GM15510 (cell line): ENCODE measurements around the gene ISL2.

Source experiments
- POLR2A ChIP-seq: IDR thresholded peaks from 3 replicates; pipeline ENCODE4 v1.6.1; 2011; ENCODE audit warnings: borderline replicate concordance; ENCODE audit not compliant: insufficient read length; ENCODE audit errors: extremely low read depth

The ISL2 gene

DNA sequence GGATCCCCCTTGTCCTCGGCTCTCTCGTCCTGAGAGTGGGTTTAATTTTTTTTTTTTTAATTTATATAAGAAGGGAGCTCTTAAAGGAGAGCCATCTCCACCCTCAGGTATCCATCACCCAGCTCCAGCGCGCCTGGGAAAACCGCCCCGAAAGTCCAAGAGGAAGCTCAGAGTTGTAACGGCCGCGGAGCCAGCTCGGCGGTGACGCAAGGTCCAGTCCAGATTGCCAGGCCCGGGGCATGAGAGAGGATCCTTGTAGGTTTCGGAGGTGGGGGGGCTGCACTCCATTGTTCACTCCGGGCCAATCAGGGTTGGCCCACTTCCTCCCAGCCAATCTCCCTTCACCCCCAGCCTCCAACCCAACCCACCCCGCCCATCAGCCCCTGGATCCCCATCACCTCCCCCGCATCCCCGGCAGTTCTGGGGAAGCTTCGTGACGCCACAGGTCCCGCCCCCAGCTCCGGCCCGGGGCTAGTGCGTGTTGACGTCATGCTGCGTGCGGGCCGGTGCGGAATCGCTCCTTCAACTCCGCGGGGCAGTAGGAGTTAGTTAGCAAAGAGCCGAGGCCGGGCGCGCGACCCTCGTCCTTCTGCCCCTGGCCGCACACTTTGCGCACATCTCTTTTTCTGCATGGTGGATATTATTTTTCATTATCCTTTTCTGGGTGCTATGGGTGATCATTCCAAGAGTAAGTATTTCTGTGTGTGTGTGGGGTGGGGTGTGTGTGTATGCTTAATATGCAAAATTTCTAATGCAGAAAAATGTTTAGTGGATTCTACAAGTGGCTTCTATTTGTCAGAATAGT, at the start of gene ISL2:
Gene ISL2, plus strand, starts transcription at position 520 of the 805 bp plus-strand sequence. Its CDS starts 111 bp downstream, at position 631.
- peak; percentile 78 for TF ChIP-seq POLR2A

DNA sequence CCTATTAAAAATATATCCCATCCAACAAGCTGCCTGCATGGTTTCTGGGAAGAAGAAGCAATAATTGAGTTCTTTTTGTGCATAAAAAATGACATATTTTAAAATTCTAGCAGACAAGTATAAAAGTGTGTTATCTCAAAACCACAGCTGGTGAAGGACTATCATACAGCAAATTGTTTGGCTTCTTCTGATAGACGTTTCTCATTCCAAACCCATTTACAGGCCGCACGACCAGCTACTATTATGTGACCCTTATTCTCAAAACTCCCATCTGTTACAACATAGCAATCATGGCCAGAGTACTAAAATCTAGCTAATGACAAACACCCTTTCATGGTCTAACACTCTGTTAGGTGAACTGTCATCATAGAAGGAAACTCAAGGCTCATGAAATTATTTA, 47.0 kb upstream of the ISL2 start:
- TF ChIP-seq POLR2A, result no peak

DNA sequence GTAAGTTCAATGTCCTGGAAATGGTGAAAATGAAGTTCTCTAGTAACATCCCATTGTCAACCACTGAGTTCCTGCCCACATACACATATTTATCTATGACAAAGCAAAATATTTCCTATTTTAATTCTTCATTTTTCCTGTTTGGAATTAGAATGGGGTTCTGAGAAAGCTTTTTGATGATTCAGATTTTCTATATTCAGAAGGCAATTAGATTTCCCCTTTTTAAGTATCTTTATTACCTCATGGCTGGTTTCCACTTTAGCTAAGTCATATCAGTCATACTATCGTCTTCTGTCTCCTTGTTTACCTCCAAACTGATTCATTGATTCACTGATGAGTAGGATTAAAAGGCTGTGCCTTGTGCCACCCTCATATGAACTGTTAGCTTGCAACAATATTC, 43.2 kb upstream of the ISL2 start:
- TF ChIP-seq POLR2A, result no peak

DNA sequence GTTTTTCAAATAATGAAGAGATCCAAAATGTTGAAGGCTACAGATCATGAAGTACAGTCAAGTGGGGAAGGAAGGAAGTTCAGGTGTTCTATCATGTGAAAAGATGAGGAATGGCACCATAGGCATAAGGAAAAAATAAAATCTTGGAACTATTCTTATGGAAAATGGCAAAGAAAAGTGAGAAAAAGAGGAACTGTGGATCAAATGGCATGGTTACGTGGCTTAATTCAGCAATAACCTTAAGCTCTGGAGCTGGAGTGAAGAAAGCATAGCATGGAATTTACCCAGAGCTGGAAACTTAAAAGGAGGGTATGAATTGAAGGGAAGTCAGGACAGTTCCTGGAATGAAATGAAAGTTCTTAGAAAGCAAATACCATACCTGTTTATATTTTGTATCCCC, 39.7 kb upstream of the ISL2 start:
- no peak for TF ChIP-seq POLR2A

DNA sequence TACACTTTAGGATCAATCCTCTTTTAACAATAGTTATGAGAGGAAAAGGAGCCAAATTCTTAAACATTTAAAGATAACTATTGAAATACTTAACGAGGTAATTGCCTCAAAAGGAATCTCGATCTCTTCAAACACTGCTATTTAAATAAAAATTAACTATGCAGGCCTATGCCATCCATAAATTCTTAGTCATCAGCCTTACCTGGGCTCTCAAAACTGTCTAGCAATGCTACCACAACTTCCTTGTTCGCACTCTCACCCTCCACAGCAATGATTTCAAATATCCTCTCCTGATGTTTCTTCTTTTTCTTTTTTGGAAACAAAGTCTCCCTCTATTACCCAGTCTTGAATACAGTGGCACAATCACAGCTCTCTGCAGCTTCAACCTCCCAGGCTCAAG, 37.6 kb upstream of the ISL2 start:
- TF ChIP-seq POLR2A, result no peak

DNA sequence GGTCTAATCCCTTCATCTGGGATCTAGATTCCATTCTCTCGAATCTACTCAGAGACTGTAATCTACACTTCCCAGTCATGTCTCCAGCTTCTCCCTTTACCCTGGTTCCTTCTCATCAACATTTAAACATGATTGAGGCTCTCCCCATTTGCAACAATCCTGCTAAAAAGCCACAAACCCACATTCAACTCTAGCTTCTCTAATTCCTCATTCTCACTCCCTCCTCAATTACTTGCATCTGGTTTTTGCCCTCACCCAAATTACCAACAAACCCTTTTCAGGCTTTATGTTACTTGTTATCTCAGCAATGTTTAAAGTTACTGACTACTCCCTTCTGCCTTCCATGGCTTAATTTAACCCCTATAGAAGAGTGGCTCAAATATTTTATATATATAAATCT, 36.8 kb upstream of the ISL2 start:
- TF ChIP-seq POLR2A, result no peak

DNA sequence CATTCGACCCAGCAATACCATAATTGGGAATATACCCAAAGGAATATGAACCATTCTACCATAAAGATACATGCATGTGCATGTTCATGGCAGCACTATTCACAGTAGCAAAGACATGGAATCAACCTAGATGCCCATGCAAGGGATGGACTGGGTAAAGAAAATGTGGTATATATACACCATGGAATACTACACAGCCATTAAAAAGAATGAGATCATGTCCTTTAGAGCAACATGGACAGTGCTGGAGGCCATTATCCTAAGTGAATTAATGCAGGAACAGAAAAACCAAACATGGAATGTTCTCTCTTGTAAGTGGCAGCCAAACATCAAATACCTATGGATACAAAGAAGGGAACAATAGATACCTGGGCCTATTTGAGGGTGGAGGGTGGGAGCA, 32.7 kb upstream of the ISL2 start:
- no peak for TF ChIP-seq POLR2A

DNA sequence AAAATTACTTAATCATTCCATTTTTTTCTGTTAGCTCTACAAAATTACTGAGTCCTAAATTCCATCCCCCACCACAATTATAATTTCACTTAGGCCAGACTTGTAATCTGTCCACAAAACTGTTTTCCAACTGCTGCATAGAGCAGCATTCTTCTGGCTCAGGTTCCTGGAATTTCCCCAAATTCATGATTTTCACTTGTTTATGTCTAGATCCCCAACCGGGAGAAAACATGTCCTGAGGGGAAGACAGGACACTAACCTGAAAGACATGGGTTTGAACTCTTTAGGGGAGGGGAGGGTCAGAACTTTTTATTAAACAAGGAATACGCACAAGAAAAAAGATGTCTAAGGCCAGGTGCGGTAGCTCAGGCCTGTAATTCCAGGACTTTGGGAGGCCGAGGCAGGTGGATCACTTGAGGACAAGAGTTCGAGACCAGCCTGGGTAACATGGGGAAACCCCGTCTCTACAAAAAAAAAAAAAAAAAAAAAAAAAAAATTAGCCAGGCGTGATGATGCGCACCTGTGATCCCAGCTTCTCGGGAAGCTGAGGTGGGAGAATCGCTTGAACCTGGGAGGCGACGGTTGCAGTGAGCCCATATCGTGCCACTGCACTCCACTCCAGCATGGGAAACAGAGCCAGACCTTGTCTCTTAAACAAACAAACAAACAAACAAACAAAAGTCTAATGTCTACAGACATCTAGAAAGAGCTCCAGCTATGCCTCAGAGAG, 26.8 kb upstream of the ISL2 start:
- TF ChIP-seq POLR2A, result no peak

DNA sequence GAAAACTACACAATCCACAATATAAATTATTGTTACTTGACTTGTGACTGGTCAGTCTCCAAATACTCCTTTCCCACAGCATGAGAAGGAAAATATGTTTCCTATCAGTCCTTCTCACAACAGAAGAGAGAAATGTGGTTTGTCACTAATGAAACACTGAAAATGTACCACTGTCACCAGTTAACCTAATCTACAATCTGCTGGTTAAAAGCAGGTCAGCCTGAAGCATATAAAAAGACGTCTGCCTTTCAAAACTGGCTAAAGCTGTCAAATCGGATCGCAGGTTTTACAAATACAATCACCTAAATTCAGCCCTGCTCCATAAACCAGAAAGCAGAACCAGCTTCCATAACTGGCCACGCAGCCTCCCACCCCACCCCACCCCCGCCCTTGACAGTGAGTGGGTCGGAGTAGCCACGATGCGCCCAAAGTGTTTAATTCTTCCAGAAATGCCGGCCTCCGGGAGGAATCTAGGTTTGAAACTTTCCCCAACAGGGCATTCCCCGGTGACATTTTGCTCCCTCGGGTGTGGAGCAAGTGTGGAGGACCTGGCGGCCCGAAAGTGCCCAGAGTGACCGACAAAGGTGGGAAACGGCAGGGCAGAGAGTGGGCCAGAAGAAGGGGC, 26.0 kb upstream of the ISL2 start:
- TF ChIP-seq POLR2A, result no peak

DNA sequence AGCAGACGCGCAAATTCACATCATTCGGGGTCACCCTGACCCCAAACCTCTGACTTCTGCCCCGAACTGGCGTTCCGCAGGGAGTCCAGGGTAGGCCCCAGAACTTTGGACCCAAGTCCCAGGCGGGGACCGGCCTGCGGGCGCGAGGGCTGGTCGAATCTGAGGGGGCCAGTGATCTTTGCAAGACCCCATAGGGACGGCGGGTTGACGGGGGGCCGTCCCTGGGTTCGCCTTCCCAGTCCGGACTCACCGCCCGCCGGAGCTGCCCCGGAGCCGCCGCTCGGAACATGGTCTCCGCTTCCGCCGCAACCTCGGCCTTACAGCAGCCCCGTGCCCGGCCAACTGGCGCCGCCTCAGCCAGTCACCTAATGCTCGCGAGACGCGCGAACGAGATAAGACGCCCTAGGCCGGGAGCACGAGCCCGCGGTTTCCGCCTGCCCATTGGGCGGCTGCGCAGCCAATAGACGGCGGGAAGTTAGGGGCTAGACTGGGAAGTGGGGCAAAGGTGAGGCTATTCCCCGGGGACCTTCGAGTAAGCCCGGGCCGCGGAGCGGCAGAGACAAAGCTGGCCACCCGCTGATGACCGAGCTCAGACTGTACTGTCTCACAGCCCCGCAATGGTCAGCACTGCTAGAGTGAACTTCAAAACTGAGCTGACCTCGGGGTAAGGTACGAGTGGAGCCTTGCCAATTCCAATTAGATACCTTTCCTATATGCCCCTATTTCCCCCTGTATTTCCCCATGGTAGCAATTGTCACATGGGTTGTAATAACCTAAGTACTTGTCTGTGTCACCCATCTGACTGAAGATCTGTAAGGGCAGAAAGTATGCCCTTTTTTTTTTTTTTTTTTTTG, 25.2 kb upstream of the ISL2 start, which contains the start of gene ETFA:
Gene ETFA, minus strand, starts transcription at position 370 of the 854 bp plus-strand sequence. Its CDS starts 81 bp downstream, at position 289.
- TF ChIP-seq POLR2A, result peak; percentile 97

DNA sequence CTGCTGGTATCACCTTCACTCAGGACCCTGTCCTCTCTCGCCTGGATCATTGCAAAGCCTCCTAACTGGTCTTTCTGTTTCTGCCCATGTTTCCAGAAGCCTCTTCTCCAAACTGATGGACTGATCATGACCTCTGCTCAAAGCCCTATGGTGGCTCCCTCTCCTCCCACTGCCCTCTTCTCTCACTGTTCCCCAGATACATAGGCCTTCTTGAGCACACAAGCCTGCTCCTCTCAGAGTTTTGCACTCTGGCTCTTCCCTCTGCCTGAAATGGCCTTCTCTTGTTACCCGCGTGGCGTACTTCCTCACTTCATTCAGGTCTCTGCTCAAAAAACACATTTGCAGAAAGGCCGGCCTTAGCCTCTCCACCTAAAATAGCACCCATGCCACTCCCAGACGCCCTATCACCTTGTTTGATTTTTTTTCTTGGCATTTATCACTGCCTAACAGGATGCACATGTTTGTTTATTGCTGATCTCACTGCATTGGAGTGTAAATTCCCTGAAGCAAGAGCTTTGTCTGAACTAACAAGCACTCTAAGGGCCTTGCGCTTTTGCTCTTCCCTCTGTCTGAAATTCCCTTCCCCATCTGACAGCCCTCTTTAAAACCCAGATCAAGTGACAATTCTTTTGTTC, 23.9 kb upstream of the ISL2 start:
- no peak for TF ChIP-seq POLR2A

DNA sequence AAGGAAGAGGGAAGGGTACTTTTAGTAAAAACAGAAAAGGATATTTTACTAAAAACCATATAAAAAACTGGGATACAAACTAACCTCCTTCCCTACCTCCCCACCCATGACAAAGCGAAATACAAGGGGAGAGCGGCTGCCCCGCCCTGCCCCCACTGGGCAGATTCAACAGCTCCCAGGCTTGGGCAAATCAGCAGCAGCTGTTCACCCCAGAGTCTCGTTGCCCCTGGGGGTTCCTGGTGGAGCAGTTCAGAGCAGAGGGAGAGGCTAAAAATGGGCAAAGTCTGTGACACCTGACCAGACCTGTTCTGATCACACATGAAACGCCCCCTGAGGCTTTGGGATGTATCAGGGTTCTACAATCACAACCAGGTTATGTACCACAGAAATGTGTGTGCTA, 22.8 kb upstream of the ISL2 start:
- no peak for TF ChIP-seq POLR2A

DNA sequence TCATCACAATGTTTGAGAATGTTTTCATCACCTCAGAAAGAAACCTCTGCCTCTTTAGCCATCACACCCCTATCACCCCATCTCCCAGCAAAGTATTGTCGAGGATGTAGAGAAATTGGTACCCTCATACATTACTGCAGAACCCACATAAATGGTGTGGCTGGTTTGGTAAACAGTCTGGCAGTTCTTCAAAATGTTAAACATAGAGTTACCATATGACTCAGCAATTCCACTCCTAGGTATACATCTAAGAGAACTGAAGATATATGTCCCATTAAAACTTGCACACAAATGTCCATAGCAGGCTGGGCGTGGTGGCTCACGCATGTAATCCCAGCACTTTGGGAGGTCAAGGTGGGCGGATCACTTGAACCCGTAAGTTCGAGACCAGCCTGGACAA, 16.6 kb upstream of the ISL2 start:
- no peak for TF ChIP-seq POLR2A

DNA sequence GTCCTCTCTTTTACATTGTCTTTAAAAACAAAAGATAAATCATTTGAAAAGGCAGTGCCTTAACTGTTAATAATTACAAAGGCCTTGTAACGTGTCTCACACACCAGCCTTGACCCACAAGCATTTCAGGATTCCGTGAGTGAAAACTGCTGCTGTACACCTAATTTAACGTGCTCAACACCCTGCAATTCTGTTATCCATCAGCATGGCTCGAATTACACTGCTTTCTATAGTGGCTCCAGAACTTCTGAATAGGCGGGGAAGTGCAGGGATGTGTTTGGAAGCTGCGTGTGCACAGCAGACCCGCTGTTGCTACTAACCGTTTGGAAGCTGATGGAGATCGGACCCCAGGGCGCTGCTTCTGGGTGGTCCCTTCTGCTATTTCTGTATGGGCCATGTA, 15.4 kb upstream of the ISL2 start:
- no peak for TF ChIP-seq POLR2A
